ENCODE measurements around the gene CD86. TPM values are rescaled to one million over a fixed set of nuclear protein-coding genes. Genes with fewer than 3 reads are reported as not detected.
"Not testable (repeated sequence)": the region's sequence is repeated elsewhere in the genome, so short reads cannot be mapped to it uniquely, and the experiment has no call there.

CD86 gene
- total RNA-seq, 1 donor from 2014 or later = 2.7 TPM

DNA sequence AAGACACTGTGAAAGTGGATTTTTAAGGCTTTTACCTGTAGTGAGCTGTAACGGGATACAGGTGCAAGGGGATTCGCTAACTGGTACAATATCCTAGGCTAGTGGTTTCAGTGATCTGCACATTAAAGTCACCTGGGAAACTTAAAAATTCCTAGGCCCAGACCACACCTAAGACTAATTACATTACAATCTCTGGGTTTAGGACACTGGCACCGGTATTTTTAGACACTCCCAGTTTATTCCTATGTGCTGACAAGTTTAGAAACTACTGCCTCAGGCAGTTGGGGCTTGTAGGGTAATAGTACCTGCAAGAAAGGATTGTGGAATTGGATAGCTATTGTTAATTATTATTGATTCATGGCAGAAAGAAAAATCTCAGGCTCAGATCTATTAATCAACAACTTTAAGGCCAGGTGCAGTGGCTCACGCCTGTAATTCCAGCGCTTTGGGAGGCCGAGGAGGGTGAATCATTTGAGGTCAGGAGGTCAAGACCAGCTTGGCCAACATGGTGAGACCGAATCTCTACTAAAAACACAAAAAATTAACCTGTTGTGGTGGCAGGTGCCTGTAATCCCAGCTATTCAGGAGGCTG lies 77.9 kb downstream of the CD86 start:
- no peak for DNase-seq (ENCODE audit: low spot score)
- Mint-ChIP-seq H3K36me3 (ENCODE audit: low read depth) (peaks cover 2% of the 10 kb centered on the region), H3K27ac (no peak overlapping the region), H3K27me3 (ENCODE audit: insufficient read depth) (peaks cover 11% of the 10 kb centered on the region), H3K4me1 (ENCODE audit: low read depth) (no peaks in the 10 kb centered on the region), H3K4me3 (no peak overlapping the region), H3K9me3 (peaks cover 3% of the 10 kb centered on the region)
- intact Hi-C loops (cut with micrococcal nuclease) = no loop called here

DNA sequence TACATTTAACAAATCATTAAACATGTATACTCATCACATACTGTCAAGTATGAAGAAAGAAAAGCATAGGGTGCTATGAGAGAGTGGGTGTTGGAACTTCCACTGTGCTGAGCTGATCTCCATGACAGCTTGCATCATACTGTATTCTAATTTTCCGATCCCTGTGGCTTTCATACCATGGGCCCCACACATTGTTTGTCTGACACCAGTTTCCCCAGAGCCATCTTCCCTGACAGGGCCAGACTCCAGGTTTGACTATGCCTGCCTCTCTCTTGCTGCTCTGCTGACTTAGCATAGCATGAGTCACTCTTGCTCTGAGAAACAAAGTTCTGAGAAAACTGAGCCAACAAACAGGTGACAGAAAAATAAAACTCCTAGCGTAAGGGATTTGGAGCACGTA lies 91.3 kb downstream of the CD86 start:
- peaks cover 18% of the 10 kb centered on the region for H3K9me3 Mint-ChIP-seq
- DNase-seq (ENCODE audit: low spot score) = peak; percentile 62
- peaks cover 2% of the 10 kb centered on the region for H3K27me3 Mint-ChIP-seq (ENCODE audit: insufficient read depth)
- peak overlapping the region; percentile 0 for H3K4me3 Mint-ChIP-seq
- peaks cover 6% of the 10 kb centered on the region for H3K36me3 Mint-ChIP-seq (ENCODE audit: low read depth)
- intact Hi-C loops (cut with micrococcal nuclease) = loop anchor here (1.0 to 5.0 kb wide), 17 partner anchors 36 to 600 kb away; partner anchors contain the start of genes CASR, EAF2, FAM162A and IQCB1
- H3K27ac Mint-ChIP-seq = peak overlapping the region; percentile 69
- peaks cover 23% of the 10 kb centered on the region for H3K4me1 Mint-ChIP-seq (ENCODE audit: low read depth)

DNA sequence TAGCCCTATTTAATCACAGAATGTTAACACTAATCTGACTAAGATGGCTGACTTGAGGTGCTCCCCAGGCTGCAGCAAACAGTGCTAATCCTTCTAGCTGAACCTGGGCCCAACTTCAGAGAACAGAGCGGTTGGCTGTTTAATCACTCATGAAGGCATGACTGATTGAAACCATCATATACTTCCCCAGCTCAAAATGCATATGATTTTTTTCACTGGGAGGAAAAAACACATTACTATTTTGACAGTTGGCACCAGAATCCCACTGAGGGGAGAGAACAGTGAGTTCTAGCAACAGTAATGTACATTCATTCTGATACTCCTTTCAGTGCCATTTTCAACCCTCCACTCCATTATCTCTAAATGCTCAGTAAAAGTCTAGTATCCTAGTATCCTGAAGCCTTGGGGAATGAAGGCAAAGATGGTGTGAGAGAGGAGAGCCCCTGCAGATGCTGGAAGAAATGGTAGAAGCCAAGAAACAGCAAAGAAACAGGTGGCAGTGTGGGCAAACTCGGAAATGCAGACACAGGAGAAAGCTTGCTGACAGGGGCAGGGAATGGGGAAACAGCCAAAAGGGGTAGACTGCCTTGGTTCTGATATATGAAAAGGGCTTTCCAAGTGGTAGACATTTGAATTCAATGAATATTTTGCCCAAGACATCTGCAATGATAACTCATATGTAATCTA lies 93.9 kb downstream of the CD86 start:
- Mint-ChIP-seq H3K9me3 (peaks cover 21% of the 10 kb centered on the region), H3K36me3 (ENCODE audit: low read depth) (peaks cover 3% of the 10 kb centered on the region), H3K4me1 (ENCODE audit: low read depth) (peaks cover 23% of the 10 kb centered on the region), H3K27me3 (ENCODE audit: insufficient read depth) (no peaks in the 10 kb centered on the region), H3K27ac (peak overlapping the region; percentile 9), H3K4me3 (no peak overlapping the region)
- DNase-seq (ENCODE audit: low spot score) = no peak
- intact Hi-C loops (cut with micrococcal nuclease) = loop anchor here (5.0 kb wide), 3 partner anchors 33 to 497 kb away; partner anchors contain the start of gene CASR

DNA sequence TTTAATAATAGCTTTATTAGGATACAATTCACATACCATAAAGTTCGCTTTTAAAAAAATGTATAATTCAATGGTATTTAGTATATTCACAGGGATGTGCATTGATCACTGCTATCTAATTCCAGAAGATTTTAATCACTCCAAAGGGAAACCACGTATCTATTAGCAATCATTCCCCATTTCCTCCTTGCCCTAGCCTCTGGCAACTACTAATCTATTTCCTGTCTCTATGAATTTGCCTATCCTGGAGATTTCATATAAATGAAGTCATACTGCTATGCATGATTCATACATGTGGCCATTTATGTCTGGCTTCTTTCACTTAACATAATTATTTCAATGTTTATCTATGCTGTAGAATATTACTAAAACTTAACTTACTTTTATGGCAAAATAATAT lies 96.3 kb downstream of the CD86 start:
- Mint-ChIP-seq H3K4me3 (no peak overlapping the region), H3K36me3 (ENCODE audit: low read depth) (peaks cover 3% of the 10 kb centered on the region), H3K27me3 (ENCODE audit: insufficient read depth) (no peaks in the 10 kb centered on the region), H3K4me1 (ENCODE audit: low read depth) (peaks cover 16% of the 10 kb centered on the region), H3K9me3 (peaks cover 42% of the 10 kb centered on the region), H3K27ac (no peak overlapping the region)
- intact Hi-C loops (cut with micrococcal nuclease) = no loop called here
- DNase-seq (ENCODE audit: low spot score) = no peak

DNA sequence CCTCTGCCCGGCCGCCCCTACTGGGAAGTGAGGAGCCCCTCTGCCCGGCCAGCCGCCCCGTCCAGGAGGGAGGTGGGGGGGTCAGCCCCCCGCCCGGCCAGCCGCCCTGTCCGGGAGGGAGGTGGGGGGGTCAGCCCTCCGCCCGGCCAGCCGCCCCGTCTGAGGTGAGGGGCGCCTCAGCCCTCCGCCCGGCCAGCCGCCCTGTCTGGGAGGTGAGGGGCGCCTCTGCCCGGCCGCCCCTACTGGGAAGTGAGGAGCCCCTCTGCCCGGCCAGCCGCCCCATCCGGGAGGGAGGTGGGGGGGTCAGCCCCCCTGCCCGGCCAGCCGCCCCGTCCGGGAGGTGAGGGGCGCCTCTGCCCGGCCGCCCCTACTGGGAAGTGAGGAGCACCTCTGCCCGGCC lies 109.8 kb downstream of the CD86 start:
- intact Hi-C loops (cut with micrococcal nuclease); DNase-seq (ENCODE audit: low spot score); H3K4me1 Mint-ChIP-seq (ENCODE audit: low read depth); H3K36me3 Mint-ChIP-seq (ENCODE audit: low read depth); H3K27me3 Mint-ChIP-seq (ENCODE audit: insufficient read depth); H3K4me3 Mint-ChIP-seq; H3K27ac Mint-ChIP-seq: not testable (repeated sequence)
- H3K9me3 Mint-ChIP-seq = peaks cover 20% of the 10 kb centered on the region

DNA sequence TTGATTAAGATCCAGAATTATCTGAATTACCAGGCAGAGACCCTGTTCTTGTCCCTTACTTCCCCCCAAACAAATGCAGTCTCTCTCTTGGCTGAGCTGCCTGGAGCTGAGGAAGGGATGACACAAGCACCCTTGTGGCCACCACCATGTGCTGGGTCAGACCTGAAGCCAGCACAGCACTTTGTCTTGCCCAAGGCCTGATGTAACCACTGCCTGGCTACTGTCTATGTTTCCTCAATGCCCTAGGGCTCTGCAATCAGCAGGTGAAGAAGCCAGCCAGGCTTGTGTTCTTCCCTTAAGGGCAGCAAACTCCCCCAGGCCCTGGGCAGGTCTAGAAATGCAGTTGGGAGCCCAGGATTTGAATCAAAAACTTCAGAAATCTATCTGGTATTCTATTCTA lies 112.5 kb downstream of the CD86 start:
- no peak overlapping the region for H3K4me3 Mint-ChIP-seq
- H3K4me1 Mint-ChIP-seq (ENCODE audit: low read depth) = no peaks in the 10 kb centered on the region
- no peak overlapping the region for H3K27ac Mint-ChIP-seq
- DNase-seq (ENCODE audit: low spot score) = no peak
- intact Hi-C loops (cut with micrococcal nuclease) = no loop called here
- H3K36me3 Mint-ChIP-seq (ENCODE audit: low read depth) = no peaks in the 10 kb centered on the region
- H3K9me3 Mint-ChIP-seq = peaks cover 13% of the 10 kb centered on the region
- peaks cover 2% of the 10 kb centered on the region for H3K27me3 Mint-ChIP-seq (ENCODE audit: insufficient read depth)

DNA sequence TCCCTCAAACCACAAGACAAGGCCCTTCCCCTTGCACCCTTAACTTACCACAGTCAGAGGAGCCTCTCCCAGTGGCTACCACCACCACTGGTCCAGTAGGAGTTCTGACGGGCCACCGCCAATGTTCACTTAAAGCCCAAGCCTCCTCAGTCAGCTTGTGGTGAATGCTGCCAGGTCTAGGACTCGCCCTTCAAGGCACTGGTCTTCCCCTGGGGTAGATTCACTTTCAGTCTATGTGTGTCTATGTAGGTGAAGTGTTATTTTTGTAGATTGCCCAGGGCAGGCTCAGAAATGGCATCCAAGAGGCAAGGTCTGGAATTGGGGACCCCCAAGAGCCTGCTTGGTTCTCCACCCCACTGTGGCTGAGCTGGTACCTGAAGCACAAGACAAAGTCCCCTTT lies 112.9 kb downstream of the CD86 start:
- H3K9me3 Mint-ChIP-seq = peaks cover 13% of the 10 kb centered on the region
- no peak for DNase-seq (ENCODE audit: low spot score)
- no peak overlapping the region for H3K27ac Mint-ChIP-seq
- peaks cover 2% of the 10 kb centered on the region for H3K27me3 Mint-ChIP-seq (ENCODE audit: insufficient read depth)
- H3K36me3 Mint-ChIP-seq (ENCODE audit: low read depth) = no peaks in the 10 kb centered on the region
- no peak overlapping the region for H3K4me3 Mint-ChIP-seq
- H3K4me1 Mint-ChIP-seq (ENCODE audit: low read depth) = no peaks in the 10 kb centered on the region
- intact Hi-C loops (cut with micrococcal nuclease) = no loop called here

DNA sequence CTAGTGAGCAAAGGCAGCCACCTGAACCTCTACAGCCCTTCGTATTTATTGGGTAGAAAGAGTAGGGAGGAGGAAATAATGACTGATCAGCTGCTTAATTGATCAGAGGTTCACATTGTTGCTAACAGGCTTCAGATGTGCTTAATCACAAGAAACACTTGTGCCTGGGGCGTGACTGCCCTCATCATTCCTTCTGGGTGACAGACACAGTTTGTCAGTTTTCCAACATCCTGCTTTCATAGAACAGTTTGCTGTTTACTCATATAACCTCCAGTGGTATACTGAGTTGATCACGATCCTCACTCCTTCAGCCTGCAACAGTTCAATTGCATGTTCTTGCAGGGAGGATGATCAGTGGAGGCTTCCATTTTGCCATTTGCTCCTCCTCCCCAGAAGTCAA lies 114.7 kb downstream of the CD86 start:
- intact Hi-C loops (cut with micrococcal nuclease) = no loop called here
- no peak for DNase-seq (ENCODE audit: low spot score)
- Mint-ChIP-seq H3K9me3 (peaks cover 13% of the 10 kb centered on the region), H3K4me3 (no peak overlapping the region), H3K27me3 (ENCODE audit: insufficient read depth) (peaks cover 2% of the 10 kb centered on the region), H3K4me1 (ENCODE audit: low read depth) (no peaks in the 10 kb centered on the region), H3K36me3 (ENCODE audit: low read depth) (no peaks in the 10 kb centered on the region), H3K27ac (no peak overlapping the region)

Other genes with a start within 250 kb of the CD86 start
- gene IQCB1, start 220.3 kb upstream of the CD86 start, total RNA-seq = 45.2 and 50.4 TPM in 2 replicates
- 15.3 and 18.8 TPM in 2 replicates for gene EAF2, start 220.2 kb upstream of the CD86 start, total RNA-seq
- gene SLC15A2, start 161.0 kb upstream of the CD86 start, total RNA-seq = 3.2 and 3.3 TPM in 2 replicates
- gene ILDR1, start 33.1 kb upstream of the CD86 start, total RNA-seq = 0.34 and 0.76 TPM in 2 replicates
- gene CASR, start 128.3 kb downstream of the CD86 start, total RNA-seq = not detected in 2 replicates